Hematopoietic multipotent progenitor cell treated with erythropoietin and hydrocortisone succinate and interleukin-3 and kit ligand, for 17 days (in vitro differentiated cells): ENCODE data around the gene KCNQ2.
"Not testable (repeated sequence)": the region's sequence is repeated elsewhere in the genome, so short reads cannot be mapped to it uniquely, and the experiment has no call there.

Experiments used
- DNase-seq: peaks from one replicate; pipeline ENCODE4 v3.0.0-alpha.2; 2015; ENCODE audit warnings: low spot score

KCNQ2 gene

DNA sequence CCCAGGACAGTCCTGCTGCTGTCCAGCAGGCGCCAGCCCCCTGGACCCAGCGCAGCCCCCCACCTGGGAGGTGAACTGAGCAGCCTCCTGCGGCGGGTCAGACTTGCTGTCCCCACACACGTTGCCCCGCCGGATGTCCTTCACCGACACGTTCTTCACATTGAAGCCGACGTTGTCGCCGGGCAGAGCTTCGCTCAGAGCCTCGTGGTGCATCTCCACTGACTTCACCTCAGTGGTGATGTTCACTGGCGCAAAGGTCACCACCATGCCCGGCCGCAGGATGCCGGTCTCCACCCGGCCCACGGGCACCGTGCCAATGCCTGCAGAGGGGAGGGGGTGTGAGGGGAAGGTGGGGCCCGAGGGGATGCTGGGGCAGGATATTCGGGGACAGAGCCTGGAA is 18.0 kb upstream of the KCNQ2 start:
- DNase-seq: no peak

DNA sequence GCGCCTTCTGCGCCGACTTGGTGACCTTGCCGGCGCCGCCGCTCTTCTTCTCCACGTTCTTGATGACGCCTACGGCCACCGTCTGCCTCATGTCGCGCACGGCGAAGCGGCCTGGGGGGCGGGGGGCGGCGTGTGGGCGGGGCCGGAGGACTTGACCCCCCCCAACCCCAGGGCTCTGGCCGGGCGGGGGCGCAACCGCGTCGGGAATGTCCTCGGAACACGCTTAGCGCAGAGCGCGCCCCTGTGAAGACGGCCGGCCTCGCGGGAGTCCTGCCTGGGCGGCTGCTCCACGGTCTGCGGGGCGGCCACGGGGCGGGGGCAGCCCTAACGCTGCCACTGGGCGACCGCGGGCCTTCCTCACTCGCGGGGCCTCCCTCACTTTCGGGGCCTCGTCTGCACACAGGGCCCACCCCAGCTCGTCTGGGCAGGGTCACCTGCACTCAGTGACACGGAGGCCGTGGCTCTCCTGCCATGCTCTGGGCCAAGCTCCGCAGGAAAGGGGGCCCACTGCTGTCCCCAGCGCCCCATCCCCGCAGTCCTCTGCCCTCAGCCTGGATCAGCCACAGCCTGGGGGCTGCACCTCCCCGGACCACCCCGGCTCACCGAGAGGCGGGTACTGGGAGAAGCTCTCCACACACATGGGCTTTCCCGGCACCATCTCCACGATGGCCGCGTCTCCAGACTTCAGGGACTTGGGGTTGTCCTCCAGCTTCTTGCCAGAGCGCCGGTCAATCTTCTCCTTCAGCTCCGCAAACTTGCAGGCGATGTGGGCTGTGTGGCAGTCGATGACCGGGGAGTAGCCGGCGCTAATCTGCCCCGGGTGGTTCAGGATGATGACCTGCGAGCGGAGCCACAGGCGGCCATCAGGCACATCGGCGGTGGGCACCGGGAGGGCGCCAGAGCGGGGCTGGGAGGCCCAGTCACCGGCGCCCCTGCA is 16.1 kb upstream of the KCNQ2 start:
- DNase-seq: no peak

DNA sequence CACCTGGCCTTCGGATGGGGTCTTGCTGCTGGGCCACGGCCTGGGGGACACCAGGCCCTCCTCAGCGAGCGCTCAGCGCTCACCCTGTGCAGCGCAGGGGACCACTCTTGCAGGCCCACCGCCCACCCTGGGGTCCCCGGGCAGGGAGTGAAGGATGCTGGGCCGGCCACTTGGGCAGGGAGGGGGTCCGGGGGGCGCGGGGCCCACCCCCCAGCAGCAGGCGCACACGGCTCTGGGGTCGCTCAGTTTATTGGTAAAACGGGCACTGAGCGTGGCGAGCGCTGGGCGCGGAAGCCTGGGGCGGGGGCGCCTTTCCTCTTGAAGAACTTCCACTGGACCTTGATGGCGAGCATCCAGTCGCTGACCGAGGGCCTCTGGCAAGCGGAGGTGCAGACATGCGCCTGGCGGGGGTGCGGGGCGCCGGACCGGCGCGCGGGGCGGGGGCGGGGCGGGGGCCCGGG is 15.4 kb upstream of the KCNQ2 start:
- DNase-seq: no peak

GRCh38 chr20:63487116-63487764 is 14.8 kb upstream of the KCNQ2 start:
- DNase-seq: no peak

DNA sequence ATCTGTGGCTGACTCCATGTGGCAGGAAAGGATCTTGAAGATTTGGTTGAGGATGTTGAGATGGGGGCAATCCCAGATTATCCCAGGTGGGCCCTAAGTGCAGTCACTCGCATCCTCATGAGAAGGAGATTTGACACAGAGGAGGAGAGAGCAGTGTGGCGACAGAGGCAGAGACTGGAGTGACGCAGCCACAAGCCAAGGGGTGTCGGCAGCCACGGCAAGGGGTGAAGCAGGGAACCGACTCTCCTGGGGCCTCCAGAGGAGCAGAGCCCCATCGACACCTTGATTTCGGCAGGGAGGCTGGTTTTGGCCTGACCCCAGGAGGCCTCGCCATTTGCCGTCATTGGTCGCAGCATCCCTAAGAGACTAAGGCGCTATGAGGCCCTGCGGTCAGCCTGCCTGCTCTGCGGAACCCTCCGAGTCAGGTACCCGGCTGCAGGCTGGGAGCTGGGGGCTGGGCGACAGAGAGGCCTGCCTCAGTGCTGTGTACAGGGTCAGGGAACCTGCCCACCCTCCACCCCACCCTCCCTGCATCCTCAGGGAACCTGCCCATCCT is 13.9 kb upstream of the KCNQ2 start:
- DNase-seq: no peak

DNA sequence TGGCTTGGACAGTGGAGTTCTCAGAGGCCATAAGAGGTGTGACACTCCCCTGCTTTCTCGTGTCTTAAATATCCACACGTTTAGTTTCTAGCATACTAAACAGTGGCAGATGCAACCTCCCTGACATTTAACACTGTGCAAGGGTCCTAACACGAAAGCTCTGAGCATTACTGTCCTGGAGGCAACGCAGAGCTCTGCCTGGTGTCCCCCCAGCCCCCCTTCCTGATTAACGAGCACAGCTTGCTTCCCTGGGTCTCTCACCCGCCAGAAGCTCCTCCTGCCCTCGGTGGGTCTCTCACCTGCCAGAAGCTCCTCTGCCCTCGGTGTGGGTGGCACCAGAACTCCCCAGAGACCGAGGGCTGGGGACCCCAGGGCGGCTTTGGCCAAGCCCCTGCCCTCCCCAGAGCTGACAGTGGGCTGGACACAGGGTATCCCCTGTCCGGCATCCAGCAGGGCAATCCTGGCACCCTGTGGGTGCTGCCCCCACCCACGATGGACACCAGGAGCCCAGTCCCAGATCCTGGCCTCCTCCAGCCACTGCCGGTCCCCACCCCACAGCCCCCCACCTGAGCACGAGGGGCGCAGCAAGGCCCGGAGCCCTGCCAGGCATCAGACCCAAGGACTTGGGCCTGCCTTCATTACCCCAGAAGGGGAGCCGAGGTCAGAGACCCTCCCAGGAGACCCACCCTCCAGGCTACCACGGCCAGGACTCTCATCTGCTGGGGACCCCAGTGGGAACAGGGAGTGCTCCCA is 12.4 kb upstream of the KCNQ2 start:
- DNase-seq: no peak

DNA sequence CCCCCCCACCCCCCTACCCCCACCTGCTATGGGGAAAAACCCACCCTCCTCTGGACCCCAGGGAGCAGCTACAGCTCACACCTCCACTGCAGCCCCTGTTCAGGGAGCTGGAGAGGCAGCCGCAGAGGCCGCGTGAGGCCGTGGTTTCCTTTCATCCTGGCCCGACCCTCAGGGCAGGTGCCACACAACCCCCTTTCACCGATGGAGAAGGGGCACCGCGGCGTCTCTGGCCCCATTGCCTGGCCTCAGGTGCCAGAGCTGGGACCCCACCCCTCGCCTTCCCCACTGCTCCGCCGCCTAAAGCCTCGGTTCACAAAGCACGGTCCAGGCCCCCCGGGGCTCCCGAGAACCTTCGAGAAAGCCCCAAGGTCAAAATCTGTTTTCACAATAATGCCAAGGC is 11.8 kb upstream of the KCNQ2 start:
- DNase-seq: no peak

DNA sequence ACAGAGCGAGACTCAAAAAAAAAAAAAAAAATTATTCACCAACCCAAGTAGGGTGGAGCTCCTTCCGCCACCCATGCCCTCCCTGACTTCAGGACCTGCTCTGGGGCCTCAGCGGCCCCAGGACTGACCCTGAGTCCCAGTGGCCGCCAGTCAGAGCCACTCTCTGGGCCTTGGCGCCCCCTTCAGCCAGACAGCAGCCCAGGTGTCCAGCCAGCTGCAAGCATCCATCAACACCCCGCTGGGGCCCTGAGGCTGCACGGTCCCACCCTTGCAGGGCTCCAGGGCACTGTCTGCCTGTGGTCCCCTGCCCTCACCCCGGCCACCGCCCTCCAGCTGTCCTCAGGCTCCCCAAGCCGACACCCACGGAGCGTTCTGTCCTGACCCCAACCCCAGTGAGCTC is 11.4 kb upstream of the KCNQ2 start:
- DNase-seq: no peak

DNA sequence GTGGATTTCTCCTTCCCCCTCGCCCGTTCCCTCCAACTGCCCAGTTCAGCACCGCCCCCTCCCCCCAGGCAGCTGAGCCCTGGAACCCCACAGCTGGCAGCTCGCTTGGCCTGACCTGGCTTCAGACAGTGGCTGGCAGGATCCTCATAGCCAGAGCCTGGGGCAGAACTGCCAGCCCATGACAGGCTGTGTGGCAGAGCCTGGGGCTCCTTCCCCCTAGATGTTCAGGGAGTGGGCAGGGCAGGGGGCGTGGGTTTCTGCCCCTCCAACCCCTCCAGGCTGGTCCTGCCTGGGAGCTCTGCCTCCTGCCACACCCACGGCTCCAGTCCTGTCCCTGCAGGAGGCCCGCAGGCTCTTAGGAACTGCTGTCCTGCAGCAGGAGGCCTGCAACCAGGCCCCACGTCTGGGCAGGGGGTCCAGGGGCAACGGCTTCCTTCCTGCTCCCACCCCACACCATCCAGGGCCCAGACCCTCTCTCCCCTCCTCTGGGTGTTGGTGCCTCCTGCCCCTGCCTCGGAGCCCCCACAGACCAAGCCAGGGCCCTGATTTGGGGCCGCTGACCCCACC is 9.6 kb upstream of the KCNQ2 start:
- no peak for DNase-seq

- DNase-seq: no peak
These were observed 9.0 kb upstream of the KCNQ2 start for GRCh38 chr20:63481503-63481902.

GRCh38 chr20:63479695-63480419 is 7.4 kb upstream of the KCNQ2 start:
- not testable (repeated sequence) for DNase-seq

- DNase-seq: no peak
These were observed 6.2 kb upstream of the KCNQ2 start for GRCh38 chr20:63478346-63479302.

- DNase-seq: no peak
These were observed 5.5 kb upstream of the KCNQ2 start for GRCh38 chr20:63477944-63478343.

- DNase-seq: no peak
These were observed 4.7 kb upstream of the KCNQ2 start for GRCh38 chr20:63477061-63477616.

- no peak for DNase-seq
These were observed 2.8 kb upstream of the KCNQ2 start for GRCh38 chr20:63475209-63475608.

DNA sequence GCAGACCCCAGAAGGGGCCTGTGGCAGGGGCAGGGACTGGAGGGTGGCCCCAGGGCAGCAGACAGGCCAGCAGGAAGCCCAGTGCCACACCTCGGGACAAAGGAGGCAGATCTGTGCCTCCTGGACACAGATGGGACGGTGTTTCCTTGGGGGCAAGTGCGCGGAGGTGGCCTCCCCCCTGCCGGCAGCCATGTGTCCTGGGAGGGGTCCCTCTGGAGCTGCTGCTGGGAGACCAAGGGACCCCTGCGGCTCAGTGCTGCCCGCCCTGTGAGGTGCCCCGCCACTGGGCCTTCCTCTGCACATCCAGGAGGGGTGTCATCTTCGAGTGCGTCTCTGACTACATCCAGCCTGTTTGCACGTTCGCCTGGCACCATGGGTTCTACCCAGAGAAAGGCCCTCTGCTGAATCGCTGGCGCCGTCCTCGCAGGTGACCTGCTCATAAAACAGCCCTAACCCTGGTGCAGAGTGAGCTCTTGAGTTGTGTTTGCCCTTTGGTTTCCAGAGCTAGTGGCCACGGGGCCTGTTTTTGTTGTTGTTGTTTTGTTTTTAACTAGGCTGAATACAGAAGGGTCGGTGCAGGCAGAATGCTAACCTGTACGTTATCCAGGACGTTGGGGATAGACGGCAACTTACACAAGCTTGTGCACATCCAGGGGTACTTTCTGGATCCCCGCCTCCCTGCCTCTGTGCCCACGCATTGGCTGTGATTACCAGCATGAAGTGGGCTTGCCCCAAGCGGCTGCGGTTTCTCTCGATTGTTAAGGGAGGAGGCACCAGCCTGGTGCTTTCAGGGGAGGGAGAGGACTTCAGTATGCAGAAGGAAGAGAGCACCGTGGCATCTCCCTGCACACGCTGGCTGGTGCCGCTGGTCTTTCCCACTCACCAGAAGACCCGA is 1.3 kb upstream of the KCNQ2 start:
- DNase-seq: no peak

GRCh38 chr20:63472862-63473390 is 471 bp upstream of the KCNQ2 start:
- no peak for DNase-seq

DNA sequence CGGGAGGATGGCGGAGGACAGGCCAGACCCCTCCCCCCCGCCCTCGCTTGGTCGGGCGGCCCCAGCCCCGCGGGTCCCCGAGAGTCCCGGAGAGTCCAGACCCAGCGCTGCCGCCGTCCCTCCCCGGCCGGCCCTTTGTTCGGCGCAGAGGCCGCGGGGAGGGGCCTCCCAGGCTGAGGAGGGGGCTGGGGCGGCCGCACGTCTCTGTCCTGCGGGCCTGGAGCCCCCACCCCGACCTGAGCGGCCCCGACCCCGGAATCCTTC is 806 bp downstream of the KCNQ2 start:
- DNase-seq: no peak
